NCI-H1417 treated with DMSO at 0.1 percent for 48 hours (cell line): Measurements from ENCODE around the gene ZFP64.
"Not testable (repeated sequence)": the region's sequence is repeated elsewhere in the genome, so short reads cannot be mapped to it uniquely, and the experiment has no call there.

ENCODE experiments used
- DNase-seq: peaks from one replicate; lab custom pipeline; 2025; lab: John Stamatoyannopoulos, UW

Gene ZFP64

DNA sequence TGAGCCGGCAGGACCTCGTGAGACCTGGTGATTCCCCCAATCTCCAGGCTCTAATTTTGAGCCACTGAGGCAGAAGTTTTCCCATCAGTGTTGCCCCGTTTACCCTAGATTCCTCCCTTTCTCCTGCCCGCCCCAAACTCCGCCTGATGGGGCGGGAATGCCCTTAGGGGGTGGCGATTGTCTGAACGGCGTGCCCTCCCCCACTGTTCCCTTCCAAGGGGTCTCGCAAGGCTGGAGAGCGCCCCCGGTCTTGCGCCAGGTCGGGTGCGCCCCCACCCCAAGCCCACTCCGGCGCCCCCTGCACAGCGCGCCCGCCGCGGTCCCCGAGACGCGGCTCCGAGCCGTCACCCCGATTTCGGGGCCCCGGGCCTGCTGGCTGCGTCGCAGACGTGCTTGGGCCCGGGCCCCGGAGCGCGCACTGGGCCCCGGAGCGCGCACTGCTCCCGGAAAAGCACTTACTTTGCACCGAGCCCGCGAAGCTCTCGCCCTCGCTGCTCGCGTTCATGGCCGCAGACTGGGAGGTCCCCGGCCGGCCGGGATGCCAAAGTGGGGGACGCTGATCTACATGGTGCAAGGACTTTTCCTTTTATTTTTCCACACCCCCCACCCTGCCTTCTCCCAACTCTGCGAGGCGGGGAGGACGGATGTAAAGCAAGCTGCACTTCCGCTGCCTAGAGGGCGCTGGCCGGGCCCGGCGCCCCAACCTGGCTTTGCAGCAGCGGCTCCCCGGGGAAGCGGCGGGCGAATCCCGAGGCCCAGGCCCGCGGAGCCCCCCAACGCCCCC is at the start of gene ZFP64:
ZFP64 (minus strand) TSS at position 648 of the 784 bp plus-strand sequence; CDS start at position 505, 143 bp downstream.
- no peak for DNase-seq

DNA sequence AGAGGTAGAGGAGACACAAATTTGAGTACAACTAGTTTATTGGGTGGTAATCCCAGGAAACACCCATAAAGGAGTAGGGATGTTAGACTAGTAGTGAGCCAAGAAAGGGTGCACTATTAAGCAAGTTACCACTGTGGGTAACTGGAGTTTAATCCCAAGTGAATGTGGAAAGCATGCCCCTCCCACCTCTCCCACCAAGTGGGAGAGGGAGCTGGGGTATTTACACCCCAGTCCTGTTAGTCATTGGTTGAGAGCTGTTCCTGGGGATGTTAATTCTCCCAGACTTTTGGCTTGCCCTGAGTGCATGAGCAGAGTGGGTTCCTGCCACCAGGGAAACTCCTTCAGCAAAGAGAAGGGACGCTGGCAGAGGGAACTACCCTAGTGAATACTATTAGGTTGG is 49.2 kb upstream of the ZFP64 start:
- DNase-seq: no peak

DNA sequence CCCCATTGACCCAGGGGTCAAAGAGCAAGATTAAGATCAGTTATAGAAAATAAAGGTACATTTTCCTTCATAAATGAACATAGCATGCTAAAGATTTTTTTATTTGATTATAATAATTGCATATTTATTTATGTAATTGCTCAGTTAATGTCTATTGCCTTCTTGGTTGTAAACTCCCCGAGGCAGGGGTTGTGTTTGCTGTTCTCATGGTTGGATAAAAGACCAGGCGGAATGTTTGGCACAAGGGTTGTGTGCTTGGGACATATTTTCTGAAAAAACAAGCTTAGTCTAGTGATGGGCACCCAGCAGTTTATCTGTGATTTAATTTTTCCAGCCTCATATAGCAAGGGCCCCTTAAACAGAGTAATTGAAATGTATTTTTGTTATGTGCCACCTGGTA is 47.5 kb upstream of the ZFP64 start:
- DNase-seq: no peak

DNA sequence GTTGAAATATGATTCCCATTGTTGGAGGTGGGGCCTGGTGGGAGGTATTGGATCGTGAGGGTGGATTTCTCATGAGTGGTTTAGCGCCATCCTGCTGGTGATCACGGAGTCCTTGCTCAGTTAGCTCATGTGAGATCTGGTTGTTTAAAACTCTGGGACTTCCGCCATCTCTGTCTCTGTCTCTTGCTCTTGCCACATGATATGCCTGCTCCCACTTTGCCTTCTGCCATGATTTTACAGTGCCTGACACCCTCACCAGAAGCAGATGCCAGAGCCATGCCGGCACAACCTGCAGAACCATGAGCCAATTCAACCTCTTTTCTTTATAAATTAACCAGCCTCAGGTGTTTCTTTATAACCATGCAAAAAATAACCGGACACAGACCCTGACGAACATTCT is 44.7 kb upstream of the ZFP64 start:
- no peak for DNase-seq

DNA sequence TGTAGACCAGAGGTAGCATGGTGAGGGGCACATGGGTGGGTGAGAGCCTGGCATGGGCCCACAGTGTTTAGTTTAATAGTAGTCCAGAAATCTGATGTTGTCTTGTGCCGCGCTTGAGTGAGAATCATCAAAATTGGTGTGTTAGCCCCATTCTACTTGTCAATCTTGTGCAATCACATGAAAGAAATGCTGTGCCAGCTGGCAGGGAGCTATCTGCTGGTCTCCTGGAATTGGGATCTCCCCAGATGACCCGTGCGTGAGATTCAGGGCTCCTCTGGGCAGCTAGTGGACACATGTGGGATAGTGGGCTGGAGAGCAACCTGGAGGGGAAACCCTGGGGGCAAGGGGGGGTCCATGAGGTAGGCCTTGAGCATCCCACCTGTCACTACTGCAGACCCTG is 43.5 kb upstream of the ZFP64 start:
- DNase-seq: no peak

- no peak for DNase-seq
Observed at GRCh38 chr20:52234302-52235045, 42.9 kb upstream of the ZFP64 start.

- no peak for DNase-seq
Observed at GRCh38 chr20:52231230-52231746, 39.7 kb upstream of the ZFP64 start.

DNA sequence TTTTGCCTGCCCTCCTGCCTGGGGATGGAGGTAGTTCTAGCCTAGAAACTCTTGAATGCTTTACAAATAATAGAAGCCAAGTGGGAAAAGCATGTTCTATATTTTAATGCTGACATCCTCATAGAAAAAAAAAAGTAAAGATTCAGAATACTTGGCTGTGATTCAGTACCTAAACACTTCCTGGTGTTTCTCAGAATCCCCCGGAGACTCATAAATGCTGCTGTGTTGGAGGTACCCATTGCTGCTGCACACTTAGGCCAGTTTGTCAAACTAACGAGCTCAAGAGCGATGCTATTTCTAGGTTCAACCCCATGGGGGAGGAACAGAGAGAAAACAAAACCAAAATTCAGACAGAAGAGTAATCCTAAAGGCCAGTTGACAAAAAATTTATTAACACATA is 38.8 kb upstream of the ZFP64 start:
- DNase-seq: no peak

DNA sequence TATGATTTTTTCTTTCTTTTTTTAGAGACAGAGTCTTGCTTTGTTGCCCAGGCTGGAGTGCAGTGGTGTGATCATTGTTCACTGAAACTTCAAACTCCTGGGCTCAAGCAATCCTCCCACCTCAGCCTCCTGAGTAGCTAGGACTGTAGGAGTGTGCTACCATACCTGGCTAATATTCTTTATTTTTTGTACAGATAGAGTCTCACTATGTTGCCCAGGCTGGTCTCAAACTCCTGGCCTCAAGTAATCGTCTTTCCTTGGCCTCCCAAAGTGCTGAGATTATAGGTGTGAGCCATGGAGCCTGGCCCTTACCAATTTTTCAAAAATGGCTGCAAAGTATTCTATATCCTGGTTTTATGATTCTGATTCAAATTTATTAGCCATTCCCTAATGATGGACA is 37.8 kb upstream of the ZFP64 start:
- not testable (repeated sequence) for DNase-seq

DNA sequence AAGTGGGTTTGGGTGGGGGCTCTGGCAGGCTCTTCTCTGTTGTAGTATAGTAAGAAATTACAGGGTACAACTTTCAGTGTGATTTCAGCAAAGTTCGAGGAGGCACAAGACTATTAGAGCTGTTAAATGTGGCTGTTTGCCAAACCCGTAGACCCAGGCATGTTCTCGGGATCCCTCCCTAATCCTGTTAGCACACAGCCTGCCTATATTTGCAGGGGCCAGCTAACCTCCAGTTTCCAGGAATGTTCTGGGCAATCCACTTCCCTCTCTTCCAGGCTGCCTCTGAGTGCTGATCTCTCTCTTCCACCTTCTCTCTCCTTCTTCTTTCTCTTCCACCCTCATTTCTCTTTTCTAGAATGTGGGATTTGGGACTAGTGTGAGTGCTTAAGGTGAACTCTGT is 34.8 kb upstream of the ZFP64 start:
- no peak for DNase-seq

DNA sequence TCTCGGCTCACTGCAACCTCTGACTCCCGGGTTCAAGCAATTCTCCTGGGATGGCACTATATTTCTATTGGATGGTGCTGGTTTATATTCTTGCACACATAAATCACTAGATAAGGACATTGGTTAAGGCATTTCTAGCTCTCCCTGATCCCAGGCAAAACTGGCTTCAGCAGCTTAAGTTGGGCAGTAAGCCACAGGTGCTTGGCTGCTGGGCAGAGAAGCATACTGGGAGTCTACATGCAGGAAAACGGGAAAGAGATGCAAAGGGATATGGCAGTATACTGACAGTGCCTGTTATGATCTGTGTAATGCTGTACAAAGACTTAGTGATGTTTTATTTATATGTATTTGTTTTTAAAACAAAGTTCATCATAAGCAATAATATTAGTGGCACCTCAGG is 33.3 kb upstream of the ZFP64 start:
- no peak for DNase-seq

GRCh38 chr20:52221362-52221761 is 29.8 kb upstream of the ZFP64 start:
- DNase-seq: not testable (repeated sequence)

GRCh38 chr20:52220891-52221290 is 29.3 kb upstream of the ZFP64 start:
- not testable (repeated sequence) for DNase-seq

DNA sequence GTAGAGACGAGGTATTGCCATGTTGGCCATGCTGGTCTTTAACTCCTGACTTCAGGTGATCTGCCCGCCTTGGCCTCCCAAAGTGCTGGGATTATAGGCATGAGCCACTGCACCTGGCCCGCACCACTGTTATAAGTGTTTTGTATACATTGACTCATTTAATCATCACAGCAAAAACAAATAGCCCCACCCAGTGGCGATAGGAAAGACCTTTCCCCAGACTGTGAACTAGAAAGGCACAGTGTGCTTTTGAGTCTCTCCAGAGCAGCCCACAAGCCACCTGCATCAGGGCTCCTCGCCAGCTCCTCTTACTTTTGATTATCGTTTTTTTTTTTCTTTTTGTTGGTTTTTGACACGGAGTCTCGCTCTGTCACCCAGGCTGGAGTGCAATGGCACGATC is 27.9 kb upstream of the ZFP64 start:
- DNase-seq: no peak

- no peak for DNase-seq
Observed at GRCh38 chr20:52217689-52218395, 26.3 kb upstream of the ZFP64 start.

GRCh38 chr20:52213995-52214394 is 22.4 kb upstream of the ZFP64 start:
- no peak for DNase-seq

GRCh38 chr20:52212943-52213342 is 21.4 kb upstream of the ZFP64 start:
- no peak for DNase-seq

- no peak for DNase-seq
Observed at GRCh38 chr20:52210037-52210990, 18.7 kb upstream of the ZFP64 start.

- no peak for DNase-seq
Observed at GRCh38 chr20:52209154-52209571, 17.6 kb upstream of the ZFP64 start.

DNA sequence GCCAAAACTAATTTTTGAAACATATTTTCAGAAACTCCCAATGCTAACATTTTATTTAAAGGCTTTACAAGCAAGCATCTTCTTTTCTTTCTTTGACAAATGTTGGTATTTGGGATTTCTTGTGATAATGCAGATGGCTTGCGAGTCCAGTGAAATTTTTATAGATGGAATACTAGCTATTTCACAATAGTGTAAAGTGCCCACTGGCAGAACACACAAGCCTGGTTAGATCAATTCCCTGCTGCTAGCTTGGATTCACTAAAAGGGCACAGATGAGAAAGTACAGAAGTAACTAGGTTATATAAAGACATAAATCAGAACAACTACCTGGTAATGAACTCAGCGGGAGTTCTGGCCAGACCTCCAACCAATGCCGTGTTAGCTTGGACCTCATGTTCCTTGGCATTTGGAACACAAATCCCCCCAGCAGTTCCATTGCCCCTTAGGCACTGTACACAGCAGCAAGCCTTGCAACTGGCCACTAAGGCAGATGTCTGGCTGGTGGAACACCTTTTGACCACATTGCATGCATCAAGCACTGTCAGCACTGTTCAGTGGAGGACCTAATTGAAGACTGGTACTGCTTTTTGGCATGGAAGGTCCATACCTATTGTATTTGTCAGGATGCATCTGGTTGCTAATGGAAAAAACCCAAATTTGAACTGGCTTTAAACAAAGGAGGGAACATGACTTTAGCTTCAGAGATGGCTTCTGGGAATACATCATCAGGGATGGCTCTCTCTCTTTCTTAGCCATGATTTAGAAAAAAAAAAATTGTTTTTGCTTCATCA is 15.6 kb upstream of the ZFP64 start:
- no peak for DNase-seq

DNA sequence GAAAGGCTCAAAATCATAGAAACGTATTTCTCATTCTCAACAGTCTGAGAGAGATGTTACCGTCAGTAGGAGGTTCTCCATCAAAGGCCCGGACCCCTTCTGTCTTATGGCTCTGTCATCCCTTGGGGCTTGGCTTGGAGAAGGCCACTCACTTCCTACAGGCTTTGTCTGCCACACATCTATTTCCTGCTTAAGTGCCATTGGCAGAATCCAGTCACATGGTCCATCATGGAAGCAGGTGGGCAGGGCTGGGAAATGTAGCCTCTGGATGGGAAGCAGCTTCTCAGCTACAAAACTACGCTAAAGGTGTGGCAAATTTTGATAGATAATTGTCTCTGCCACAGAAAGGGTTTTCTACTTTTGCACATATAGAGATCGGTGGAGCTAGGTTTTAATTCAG is 12.6 kb upstream of the ZFP64 start:
- DNase-seq: no peak
